HepG2 (cell line): ENCODE measurements around the gene KRT4.

Experiments used
- CTCF ChIP-seq: sonication (generic); formaldehyde crosslinking; IDR thresholded peaks from 2 replicates; pipeline ENCODE4 v1.5.0; 2020; ENCODE audit warnings: mild to moderate bottlenecking, missing genetic modification reagents, moderate library complexity
- EZH2 ChIP-seq: conservative IDR thresholded peaks from 2 replicates; pipeline ENCODE4 v1.6.1; 2012; ENCODE audit warnings: mild to moderate bottlenecking, low read depth, low read length, moderate library complexity
- JUND ChIP-seq: sonication (generic); formaldehyde crosslinking; IDR thresholded peaks from 2 replicates; pipeline ENCODE4 v1.8.0; 2022; ENCODE audit warnings: mild to moderate bottlenecking, missing genetic modification reagents
- MAFG ChIP-seq: sonication (generic); formaldehyde crosslinking; IDR thresholded peaks from 2 replicates; pipeline ENCODE4 v1.5.1; 2020; ENCODE audit warnings: mild to moderate bottlenecking, missing genetic modification reagents
- MED13 ChIP-seq: sonication (generic); formaldehyde crosslinking; IDR thresholded peaks from 2 replicates; pipeline ENCODE4 v1.5.0; 2020; ENCODE audit warnings: missing genetic modification reagents
- PRDM10 ChIP-seq: sonication (generic); formaldehyde crosslinking; IDR thresholded peaks from 2 replicates; pipeline ENCODE4 v1.4.0; 2020; ENCODE audit warnings: low read depth, missing genetic modification reagents
- RFXAP ChIP-seq: sonication (generic); formaldehyde crosslinking; IDR thresholded peaks from 2 replicates; pipeline ENCODE4 v1.4.0; 2020; ENCODE audit warnings: missing genetic modification reagents, borderline replicate concordance
- ZBTB33 ChIP-seq: sonication (generic); formaldehyde crosslinking; IDR thresholded peaks from 2 replicates; pipeline ENCODE4 v1.4.0; 2020; ENCODE audit warnings: missing genetic modification reagents
- ZNF605 ChIP-seq: sonication (generic); formaldehyde crosslinking; IDR thresholded peaks from 2 replicates; pipeline ENCODE4 v1.8.0; 2022; ENCODE audit warnings: mild to moderate bottlenecking, missing genetic modification reagents
- ZNF639 ChIP-seq: conservative IDR thresholded peaks from 2 replicates; pipeline ENCODE4 v1.6.1; 2018; ENCODE audit warnings: missing genetic modification reagents

- TF ChIP-seq EZH2 (no peak), MED13 (CRISPR knock-in tag) (no peak), ZNF605 (CRISPR knock-in tag) (no peak), ZBTB33 (no peak), CTCF (no peak), RFXAP (CRISPR knock-in tag) (no peak), MAFG (CRISPR knock-in tag) (no peak), PRDM10 (CRISPR knock-in tag) (no peak), ZNF639 (CRISPR knock-in tag) (no peak), JUND (CRISPR knock-in tag) (no peak)
Observed at GRCh38 chr12:52829986-52830770, 16.3 kb upstream of the KRT4 start.
